Activated CD8-positive, alpha-beta memory T cell treated with anti-CD3 and anti-CD28 coated beads, Interleukin-2, amount 50 U/mL, for 1 hour (primary cell): ENCODE data around the gene ARRDC2.
A peak's percentile ranks its signal among the peaks of the same experiment; 100 is the strongest.
"Not testable (repeated sequence)": the region's sequence is repeated elsewhere in the genome, so short reads cannot be mapped to it uniquely, and the experiment has no call there.

Experiments used
- DNase-seq: peaks from one replicate; pipeline ENCODE4 v3.0.0-alpha.2; 2020; ENCODE audit errors: extremely low read depth

The ARRDC2 gene

GRCh38 chr19:17989425-17990094 is 18.4 kb upstream of the ARRDC2 start:
- DNase-seq, result no peak

DNA sequence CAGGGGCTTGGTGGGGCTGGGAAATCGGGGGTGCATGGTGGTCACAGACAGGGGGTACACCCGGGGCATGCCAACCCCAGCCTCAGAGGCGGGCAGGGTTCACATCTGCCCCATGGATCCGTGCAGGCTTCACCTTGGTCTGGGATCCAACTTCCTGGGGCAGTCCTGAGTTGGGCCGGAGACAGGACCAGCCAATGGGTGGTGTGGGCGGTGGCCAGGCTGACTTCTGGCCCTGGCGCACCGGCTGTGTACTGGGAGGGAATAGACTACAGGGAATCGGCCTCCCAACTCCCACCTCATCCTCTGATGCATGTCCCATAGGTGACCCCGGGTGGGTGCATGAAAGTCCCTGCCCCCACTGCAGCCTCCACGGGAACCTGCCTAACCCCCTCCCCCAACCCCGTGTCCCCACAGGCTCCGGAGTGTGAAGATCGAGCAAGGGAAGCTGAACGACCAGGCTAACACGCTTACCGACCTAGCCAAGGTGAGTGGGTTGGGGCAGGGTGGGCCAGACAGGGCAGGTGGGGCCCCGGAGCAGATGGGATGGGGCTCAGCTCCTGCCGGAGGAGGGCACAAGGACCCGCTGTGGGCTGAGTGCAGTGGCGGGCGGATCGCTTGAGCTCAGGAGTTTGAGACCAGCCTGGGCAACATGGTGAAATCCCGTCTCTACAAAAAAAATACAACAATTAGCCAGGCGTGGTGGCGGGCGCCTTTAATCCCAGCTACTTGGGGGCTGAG is 14.7 kb upstream of the ARRDC2 start:
- DNase-seq, result no peak

DNA sequence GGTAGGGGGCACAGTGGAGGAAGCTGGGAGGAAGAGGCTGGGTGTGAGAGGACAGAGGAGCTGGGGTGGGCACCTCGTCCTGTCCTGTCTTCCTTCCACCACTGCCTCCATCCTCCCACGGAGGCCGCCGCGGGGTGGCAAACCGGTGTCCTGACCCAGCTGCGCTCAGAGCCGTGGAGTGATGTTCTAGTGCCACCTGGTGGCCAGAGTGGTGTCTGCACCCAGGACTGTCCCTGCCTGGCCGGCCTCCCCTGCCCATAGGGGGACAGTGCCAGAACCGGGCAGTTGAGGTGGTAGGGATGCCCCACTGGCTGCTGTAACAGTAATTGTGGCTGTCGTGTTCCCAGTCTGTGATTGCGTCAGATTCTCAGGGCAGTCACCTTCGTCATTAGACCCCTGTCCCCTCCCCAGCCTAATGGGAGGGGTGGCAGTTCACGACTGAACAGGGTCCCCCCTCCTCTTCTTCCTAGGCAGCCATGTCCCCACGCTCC is 11.1 kb upstream of the ARRDC2 start:
- peak; percentile 58 for DNase-seq

DNA sequence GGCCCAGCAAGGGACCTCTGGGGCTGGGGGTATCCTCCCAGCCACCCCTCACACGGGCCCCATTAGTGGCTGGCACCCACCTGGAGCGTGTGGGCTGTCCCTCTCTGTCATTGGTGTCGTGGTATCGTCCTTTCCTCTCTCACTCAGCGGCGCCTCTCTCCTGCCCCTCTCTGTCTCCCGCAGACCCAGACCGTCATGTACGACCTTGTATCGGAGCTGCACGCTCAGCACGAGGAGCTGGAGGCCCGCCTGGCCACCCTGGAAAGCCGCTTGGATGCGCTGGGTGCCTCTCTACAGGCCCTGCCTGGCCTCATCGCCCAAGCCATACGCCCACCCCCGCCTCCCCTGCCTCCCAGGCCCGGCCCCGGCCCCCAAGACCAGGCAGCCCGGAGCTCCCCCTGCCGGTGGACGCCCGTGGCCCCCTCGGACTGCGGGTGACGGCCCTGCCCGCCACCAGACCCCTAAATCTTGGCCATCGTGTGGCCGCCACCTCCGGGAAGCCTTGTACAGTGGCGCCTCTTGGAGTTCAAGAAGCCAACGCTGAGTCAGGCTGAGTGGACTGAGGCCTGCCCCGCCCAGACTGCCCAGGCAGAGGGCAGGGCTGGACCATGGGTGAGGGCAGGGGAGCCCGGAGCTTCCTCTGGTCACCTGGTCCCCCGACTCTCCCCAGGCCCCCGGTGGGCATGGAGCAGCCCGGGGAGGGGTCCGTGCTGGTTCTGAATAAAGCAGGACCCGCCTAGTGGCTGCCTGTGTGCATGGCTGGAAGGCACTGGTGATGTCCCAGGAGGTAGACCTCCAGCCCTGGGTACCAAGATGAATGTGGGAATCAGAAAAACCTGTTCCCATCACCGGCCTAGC is 9.8 kb upstream of the ARRDC2 start:
- DNase-seq, result no peak

DNA sequence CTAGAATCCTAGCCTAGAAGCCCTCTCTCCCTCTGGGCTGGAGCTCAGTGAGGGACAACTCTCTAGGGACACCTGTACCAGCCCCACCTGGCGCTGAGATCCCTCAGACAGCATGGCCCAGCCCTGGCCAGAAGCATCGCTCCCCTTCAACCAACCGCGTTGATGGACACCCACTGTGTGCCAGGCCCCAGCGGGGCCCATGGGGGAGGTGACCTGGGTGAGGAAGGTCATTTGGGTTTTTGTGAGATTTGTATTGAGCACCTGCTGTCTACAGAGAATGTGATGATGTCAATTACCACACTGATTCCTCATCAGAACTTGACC is 9.2 kb upstream of the ARRDC2 start:
- no peak for DNase-seq

GRCh38 chr19:17999684-18000479 is 8.1 kb upstream of the ARRDC2 start:
- no peak for DNase-seq

GRCh38 chr19:18000480-18000914 is 7.5 kb upstream of the ARRDC2 start:
- DNase-seq, result no peak

GRCh38 chr19:18000915-18001776 is 6.8 kb upstream of the ARRDC2 start:
- peak; percentile 95 for DNase-seq

GRCh38 chr19:18001777-18002345 is 6.1 kb upstream of the ARRDC2 start:
- DNase-seq, result no peak

DNA sequence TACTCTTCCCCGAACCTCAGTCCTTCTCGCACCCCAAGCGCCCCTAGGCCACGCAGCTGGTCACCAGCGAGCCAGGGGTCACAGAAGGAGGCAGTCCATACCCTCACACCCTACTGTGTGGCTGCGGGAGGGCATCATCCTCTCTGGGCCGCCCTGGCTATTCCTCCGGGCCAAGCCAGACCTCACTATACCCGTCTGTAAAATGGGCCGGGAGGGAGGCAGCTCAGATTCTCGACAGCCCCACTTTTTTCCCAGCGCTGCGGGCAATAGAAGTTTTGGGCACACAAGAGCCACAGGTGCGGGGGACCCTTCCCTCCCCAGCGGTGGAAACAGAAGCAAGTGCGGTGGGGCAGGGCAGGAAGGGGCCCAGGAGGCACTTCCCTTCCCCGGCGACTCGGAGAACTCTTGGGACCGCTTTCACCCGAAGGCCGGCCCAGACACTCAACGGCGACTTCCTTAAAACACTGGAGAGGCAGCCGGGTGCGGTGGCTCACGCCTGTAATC is 5.6 kb upstream of the ARRDC2 start:
- DNase-seq, result no peak

- not testable (repeated sequence) for DNase-seq
These were observed 2.2 kb upstream of the ARRDC2 start for GRCh38 chr19:18005750-18006149.

DNA sequence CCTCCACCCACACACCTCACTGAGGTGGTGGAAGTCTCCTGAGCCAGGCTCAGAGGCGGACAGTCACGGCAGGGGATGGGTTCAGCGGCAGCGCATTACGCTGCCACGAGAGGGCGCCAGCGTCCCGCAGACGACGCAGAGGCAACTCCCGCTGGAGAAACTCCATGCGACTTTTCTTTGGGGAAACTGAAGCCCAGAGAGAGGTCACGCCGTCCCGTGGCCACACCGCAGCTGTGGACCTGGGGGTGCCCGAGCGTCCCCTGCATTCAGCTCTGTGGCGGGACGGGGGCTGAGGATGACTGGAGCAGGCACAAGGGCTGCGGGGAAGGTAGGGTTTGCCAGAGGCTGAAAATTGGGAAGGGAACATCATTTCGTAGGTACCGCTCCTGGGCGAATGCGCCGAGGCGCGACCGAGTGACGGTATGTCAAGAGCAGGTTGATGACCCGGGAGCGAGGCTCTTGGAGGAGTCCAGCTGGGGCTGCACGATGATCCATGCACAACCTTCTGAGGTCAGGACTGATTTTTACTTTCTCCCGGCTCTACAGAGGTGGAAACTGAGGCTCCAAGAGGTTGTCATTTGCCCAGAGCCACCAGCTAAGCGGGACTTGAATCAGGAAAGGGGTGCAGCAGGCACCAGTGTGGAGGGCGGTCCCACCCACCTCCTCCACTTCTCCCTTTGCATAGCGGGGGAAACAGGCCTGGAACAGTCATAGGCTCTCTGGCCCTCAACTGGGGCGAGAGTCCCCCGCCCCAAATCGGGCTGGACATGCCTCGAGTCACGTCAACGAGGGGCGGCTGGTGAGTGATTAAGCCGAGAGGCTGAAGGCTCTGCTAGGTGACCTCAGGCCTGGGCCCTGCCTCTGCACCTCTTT is 690 bp upstream of the ARRDC2 start:
- peak; percentile 45 for DNase-seq

GRCh38 chr19:18008814-18009213 is 844 bp downstream of the ARRDC2 start:
- DNase-seq, result no peak

- no peak for DNase-seq
These were observed 1.6 kb downstream of the ARRDC2 start for GRCh38 chr19:18009412-18010066.

GRCh38 chr19:18010149-18010548 is 2.2 kb downstream of the ARRDC2 start:
- DNase-seq, result no peak

DNA sequence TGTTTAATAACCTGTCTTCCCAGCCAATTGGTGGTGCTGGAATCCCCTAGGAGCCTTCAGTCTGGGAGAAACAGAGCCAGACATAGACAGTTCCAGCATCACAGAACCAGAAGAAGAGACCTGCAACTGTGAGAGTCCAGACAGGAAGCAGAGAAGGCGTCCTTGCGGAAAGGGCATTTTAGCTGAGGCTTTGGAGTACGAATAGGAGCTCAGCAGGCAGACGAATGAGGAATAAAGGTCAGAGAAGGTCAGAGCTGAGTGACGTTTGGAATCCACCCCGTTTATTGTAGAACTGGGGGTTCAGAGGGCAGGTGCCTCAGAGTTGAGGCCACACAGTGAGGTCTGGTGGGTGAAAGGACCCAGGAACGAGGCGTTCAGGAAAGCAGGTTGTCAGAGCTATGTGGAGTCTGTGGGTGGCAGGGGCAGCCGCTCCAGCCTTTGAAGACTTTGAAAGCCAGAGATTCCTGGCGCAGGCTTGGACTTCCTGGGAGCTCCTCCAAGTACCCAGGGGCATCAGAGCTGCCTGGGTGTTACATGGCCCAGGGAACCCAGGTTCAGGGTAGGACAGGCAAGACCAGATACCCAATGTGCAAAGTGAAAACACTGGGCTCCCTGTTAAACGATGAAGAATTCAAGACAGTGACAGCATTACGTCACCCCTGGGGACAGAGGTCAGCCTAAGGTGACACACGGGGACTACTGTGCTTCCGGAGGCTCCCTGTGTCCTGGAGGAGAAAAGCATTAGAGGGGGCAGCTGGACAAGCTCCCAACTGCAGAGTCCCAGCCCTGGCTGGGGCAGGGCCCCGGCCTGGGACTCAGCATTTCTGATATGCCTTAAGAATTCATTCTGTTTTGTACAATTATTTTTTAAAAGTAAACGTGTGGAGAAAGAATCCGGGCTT is 5.5 kb downstream of the ARRDC2 start:
- no peak for DNase-seq

GRCh38 chr19:18014197-18014596 is 6.2 kb downstream of the ARRDC2 start:
- DNase-seq, result no peak
